HEK293 (cell line): ENCODE data around the gene CDCA5.

Experiments
- CTCF ChIA-PET: fragments of 350-600 bp; formaldehyde crosslinking; extraction: SDS; loops from one replicate; lab custom pipeline; 2021; ENCODE audit warnings: antibody characterized with exemption; lab: Yijun Ruan, JAX
- POLR2A ChIA-PET: fragments of 300-600 bp; formaldehyde crosslinking; extraction: SDS; loops from one replicate; lab custom pipeline; 2020; ENCODE audit warnings: antibody characterized with exemption, inconsistent platforms; lab: Yijun Ruan, JAX
- H3K27ac ChIP-seq: fragments of 200-500 bp; sonication (Bioruptor generic); 2 replicates; pipeline ENCODE4 v1.5.1; 2014; ENCODE audit warnings: low read depth, low read length, control low read depth, inconsistent platforms; ENCODE audit errors: extremely low read depth
- H3K36me3 ChIP-seq, 2 experiments: fragments of 200-500 bp in 1 of 2; sonication (Bioruptor generic) in 1 of 2; 1 replicate in 1 of 2; 2 replicates in 1 of 2; pipeline ENCODE4 v1.5.1; 2014 to 2017; ENCODE audit warnings: inconsistent platforms in 2 of 2, low read length in 2 of 2; ENCODE audit not compliant: control insufficient read depth in 2 of 2, insufficient read depth in 1 of 2
- H3K4me1 ChIP-seq: fragments of 200-500 bp; sonication (Bioruptor generic); 2 replicates; pipeline ENCODE4 v1.5.1; 2014; ENCODE audit warnings: mild to moderate bottlenecking, low read length, inconsistent platforms; ENCODE audit not compliant: control insufficient read depth, insufficient read depth
- H3K4me3 ChIP-seq: 2 replicates; pipeline ENCODE4 v1.5.1; 2011; ENCODE audit warnings: low read depth, mild to moderate bottlenecking, control low read depth, low read length, moderate library complexity
- H3K9me3 ChIP-seq: fragments of 200-500 bp; sonication (Bioruptor generic); 2 replicates; pipeline ENCODE4 v1.5.1; 2014; ENCODE audit warnings: low read depth, low read length, inconsistent platforms; ENCODE audit not compliant: control insufficient read depth, insufficient read depth
- ATF2 ChIP-seq: fragments of 450-650 bp; formaldehyde crosslinking; IDR thresholded peaks from 2 replicates; pipeline ENCODE4 v1.5.1; 2016; ENCODE audit warnings: missing biosample characterization, missing genetic modification characterization, low read depth
- GLI4 ChIP-seq: fragments of 450-650 bp; formaldehyde crosslinking; IDR thresholded peaks from 2 replicates; pipeline ENCODE4 v1.5.1; 2016; ENCODE audit warnings: missing biosample characterization, missing genetic modification characterization
- INSM2 ChIP-seq: fragments of 450-650 bp; formaldehyde crosslinking; IDR thresholded peaks from 2 replicates; pipeline ENCODE4 v1.5.1; 2016; ENCODE audit warnings: missing biosample characterization, missing genetic modification characterization
- KLF8 ChIP-seq: fragments of 450-650 bp; formaldehyde crosslinking; IDR thresholded peaks from 2 replicates; pipeline ENCODE4 v1.5.1; 2016; ENCODE audit warnings: missing biosample characterization, missing genetic modification characterization
- PRDM10 ChIP-seq: fragments of 450-650 bp; formaldehyde crosslinking; IDR thresholded peaks from 2 replicates; pipeline ENCODE4 v1.5.1; 2016; ENCODE audit warnings: missing biosample characterization, missing genetic modification characterization
- SCRT2 ChIP-seq: fragments of 450-650 bp; formaldehyde crosslinking; IDR thresholded peaks from 2 replicates; pipeline ENCODE4 v1.5.1; 2016; ENCODE audit warnings: missing biosample characterization, missing genetic modification characterization
- SP2 ChIP-seq: fragments of 450-650 bp; formaldehyde crosslinking; IDR thresholded peaks from 2 replicates; pipeline ENCODE4 v1.5.1; 2016; ENCODE audit warnings: missing biosample characterization, missing genetic modification characterization
- ZBTB10 ChIP-seq: fragments of 450-650 bp; formaldehyde crosslinking; IDR thresholded peaks from 2 replicates; pipeline ENCODE4 v1.5.1; 2016; ENCODE audit warnings: missing biosample characterization, missing genetic modification characterization
- ZBTB6 ChIP-seq: fragments of 450-650 bp; formaldehyde crosslinking; IDR thresholded peaks from 2 replicates; pipeline ENCODE4 v1.5.1; 2017; ENCODE audit warnings: missing biosample characterization, missing genetic modification characterization
- ZFP37 ChIP-seq: fragments of 450-650 bp; formaldehyde crosslinking; IDR thresholded peaks from 2 replicates; pipeline ENCODE4 v1.5.1; 2016; ENCODE audit warnings: missing biosample characterization, missing genetic modification characterization
- ZNF132 ChIP-seq: fragments of 450-650 bp; formaldehyde crosslinking; IDR thresholded peaks from 2 replicates; pipeline ENCODE4 v1.5.1; 2017; ENCODE audit warnings: missing biosample characterization, missing genetic modification characterization, borderline replicate concordance
- ZNF146 ChIP-seq: fragments of 450-650 bp; formaldehyde crosslinking; IDR thresholded peaks from 2 replicates; pipeline ENCODE4 v1.5.1; 2016; ENCODE audit warnings: missing biosample characterization, missing genetic modification characterization
- ZNF2 ChIP-seq: fragments of 450-650 bp; formaldehyde crosslinking; IDR thresholded peaks from 2 replicates; pipeline ENCODE4 v1.5.1; 2016; ENCODE audit warnings: missing biosample characterization, missing genetic modification characterization
- ZNF214 ChIP-seq: fragments of 450-650 bp; formaldehyde crosslinking; IDR thresholded peaks from 2 replicates; pipeline ENCODE4 v1.5.1; 2017; ENCODE audit warnings: missing biosample characterization, mild to moderate bottlenecking, missing genetic modification characterization, borderline replicate concordance
- ZNF248 ChIP-seq: fragments of 450-650 bp; formaldehyde crosslinking; IDR thresholded peaks from 2 replicates; pipeline ENCODE4 v1.5.1; 2017; ENCODE audit warnings: missing biosample characterization, missing genetic modification characterization
- ZNF350 ChIP-seq: fragments of 450-650 bp; formaldehyde crosslinking; IDR thresholded peaks from 2 replicates; pipeline ENCODE4 v1.5.0; 2017; ENCODE audit warnings: missing biosample characterization, mild to moderate bottlenecking, missing genetic modification characterization
- ZNF366 ChIP-seq: fragments of 450-650 bp; formaldehyde crosslinking; conservative IDR thresholded peaks from 2 replicates; pipeline ENCODE4 v1.5.1; 2016; ENCODE audit warnings: missing biosample characterization, missing genetic modification characterization
- ZNF426 ChIP-seq: fragments of 450-650 bp; formaldehyde crosslinking; IDR thresholded peaks from 2 replicates; pipeline ENCODE4 v1.5.1; 2017; ENCODE audit warnings: missing biosample characterization, missing genetic modification characterization, mild to moderate bottlenecking, inconsistent platforms, moderate library complexity
- ZNF624 ChIP-seq: fragments of 450-650 bp; formaldehyde crosslinking; IDR thresholded peaks from 2 replicates; pipeline ENCODE4 v1.5.1; 2017; ENCODE audit warnings: missing biosample characterization, missing genetic modification characterization
- ZNF654 ChIP-seq: fragments of 450-650 bp; formaldehyde crosslinking; IDR thresholded peaks from 2 replicates; pipeline ENCODE4 v1.5.1; 2016; ENCODE audit warnings: low read depth, missing biosample characterization, missing genetic modification characterization
- ZNF768 ChIP-seq: fragments of 450-650 bp; formaldehyde crosslinking; IDR thresholded peaks from 2 replicates; pipeline ENCODE4 v1.5.1; 2018; ENCODE audit warnings: missing biosample characterization, mild to moderate bottlenecking, missing genetic modification characterization
- ZNF776 ChIP-seq: fragments of 450-650 bp; formaldehyde crosslinking; IDR thresholded peaks from 2 replicates; pipeline ENCODE4 v1.5.0; 2017; ENCODE audit warnings: missing biosample characterization, missing genetic modification characterization, borderline replicate concordance
- ZNF792 ChIP-seq: fragments of 450-650 bp; formaldehyde crosslinking; IDR thresholded peaks from 2 replicates; pipeline ENCODE4 v1.5.1; 2016; ENCODE audit warnings: missing biosample characterization, missing genetic modification characterization
- ZSCAN30 ChIP-seq: fragments of 450-650 bp; IDR thresholded peaks from 2 replicates; pipeline ENCODE4 v1.5.1; 2018; ENCODE audit warnings: missing biosample characterization, mild to moderate bottlenecking, missing genetic modification characterization, moderate library complexity

Gene CDCA5

GRCh38 chr11:65102142-65103095, 18.6 kb upstream of the CDCA5 start (continued):
- TF ChIP-seq ZBTB6 (tag by site-specific recombination) (peak; percentile 37; the same call in 1 of the 2 replicates), ZNF624 (tag by site-specific recombination) (no peak), GLI4 (tag by site-specific recombination) (no peak), ZNF792 (tag by site-specific recombination) (no peak), PRDM10 (tag by site-specific recombination) (peak; percentile 46; the same call in 1 of the 2 replicates), ZNF214 (tag by site-specific recombination) (no peak), ZNF248 (no peak), ZNF776 (tag by site-specific recombination) (no peak), ZSCAN30 (tag by site-specific recombination) (no peak), KLF8 (tag by site-specific recombination) (peak; percentile 50; the same call in 1 of the 2 replicates), ZNF2 (tag by site-specific recombination) (0 out of 2 replicates have a peak, but pooled peaks have one; percentile 46), ZNF426 (tag by site-specific recombination) (no peak), ZNF654 (tag by site-specific recombination) (no peak), ZNF768 (no peak), ZFP37 (tag by site-specific recombination) (no peak), ATF2 (tag by site-specific recombination) (no peak), SCRT2 (tag by site-specific recombination) (no peak), ZNF132 (tag by site-specific recombination) (no peak)

- POLR2A ChIA-PET, result interaction anchor here (1.2 to 4.1 kb wide), 3 partner anchors 11 to 18 kb away, joined by 3 to 12 read pairs (median 3); partner anchors contain the start of genes CDCA5, TM7SF2 and ZFPL1
- peaks cover 0 to 14% of the 10 kb centered on the region in 2 experiments; a peak in 2 of 3 replicates for H3K36me3 ChIP-seq
- peak; percentile 59 for TF ChIP-seq ZNF146
- TF ChIP-seq ZNF350 (tag by site-specific recombination), result no peak
- no peak for TF ChIP-seq ZBTB10 (tag by site-specific recombination)
- no peak for TF ChIP-seq ZSCAN30 (tag by site-specific recombination)
- TF ChIP-seq SP2 (tag by site-specific recombination), result no peak
- TF ChIP-seq INSM2 (tag by site-specific recombination), result no peak
- no peak for TF ChIP-seq ZNF366
Measured at GRCh38 chr11:65100674-65101350, 17.0 kb upstream of the CDCA5 start.

More at GRCh38 chr11:65100674-65101350, 17.0 kb upstream of the CDCA5 start:
- Histone ChIP-seq H3K4me1 (peaks cover 23% of the 10 kb centered on the region), H3K27ac (no peak overlapping the region), H3K4me3 (no peak overlapping the region), H3K9me3 (no peaks in the 10 kb centered on the region)
- CTCF ChIA-PET, result interaction anchor here (8.8 kb wide), 1 partner anchor 11 kb away, joined by 110 read pairs; the partner anchor contains the start of gene TM7SF2
